H54 (cell line): ENCODE measurements around the gene C10orf90.

Source experiments
- DNase-seq: peaks from one replicate; pipeline ENCODE4 v3.0.0; 2011; ENCODE audit warnings: low spot score, mixed read lengths; ENCODE audit not compliant: insufficient read length
- FAIRE-seq: peaks from 3 replicates; lab custom pipeline; 2011; peaks lifted over from hg19 to GRCh38; lab: Jason Lieb, UNC
- POLR2A ChIP-seq: IDR thresholded peaks from 2 replicates; pipeline ENCODE4 v1.6.1; 2011; ENCODE audit warnings: low read depth, mild to moderate bottlenecking, low read length

Gene C10orf90

GRCh38 chr10:126549344-126549743, 121.1 kb downstream of the C10orf90 start:
- FAIRE-seq (no peak), DNase-seq (no peak)
- TF ChIP-seq POLR2A: no peak

- no peak for TF ChIP-seq POLR2A
- FAIRE-seq (no peak), DNase-seq (no peak)
Measured at GRCh38 chr10:126544565-126544964, 125.9 kb downstream of the C10orf90 start.

GRCh38 chr10:126538439-126539135, 131.9 kb downstream of the C10orf90 start:
- no peak for TF ChIP-seq POLR2A
- no peak for FAIRE-seq
- no peak for DNase-seq

GRCh38 chr10:126536656-126537055, 133.8 kb downstream of the C10orf90 start:
- TF ChIP-seq POLR2A: no peak
- DNase-seq (no peak), FAIRE-seq (no peak)

- no peak for TF ChIP-seq POLR2A
- no peak for FAIRE-seq
- DNase-seq: no peak
Measured at GRCh38 chr10:126536148-126536547, 134.3 kb downstream of the C10orf90 start.

- DNase-seq (no peak), FAIRE-seq (no peak)
Measured at GRCh38 chr10:126533644-126534043, 136.8 kb downstream of the C10orf90 start.

GRCh38 chr10:126528315-126528835, 142.1 kb downstream of the C10orf90 start:
- FAIRE-seq: no peak
- TF ChIP-seq POLR2A: no peak
- DNase-seq: no peak

More at GRCh38 chr10:126533644-126534043, 136.8 kb downstream of the C10orf90 start:
- no peak for TF ChIP-seq POLR2A

GRCh38 chr10:126527645-126528314, 142.7 kb downstream of the C10orf90 start:
- DNase-seq (no peak), FAIRE-seq (no peak)
- TF ChIP-seq POLR2A: no peak

GRCh38 chr10:126525326-126525725, 145.2 kb downstream of the C10orf90 start:
- FAIRE-seq: no peak
- TF ChIP-seq POLR2A: no peak
- no peak for DNase-seq

- no peak for TF ChIP-seq POLR2A
- DNase-seq (no peak), FAIRE-seq (no peak)
Measured at GRCh38 chr10:126524526-126524925, 146.0 kb downstream of the C10orf90 start.

- DNase-seq: no peak
- TF ChIP-seq POLR2A: no peak
- FAIRE-seq: no peak
Measured at GRCh38 chr10:126523071-126523470, 147.4 kb downstream of the C10orf90 start.

GRCh38 chr10:126521399-126521798, 149.1 kb downstream of the C10orf90 start:
- no peak for FAIRE-seq
- no peak for TF ChIP-seq POLR2A
- DNase-seq: peak; percentile 13

- TF ChIP-seq POLR2A: no peak
- FAIRE-seq: no peak
- no peak for DNase-seq
Measured at GRCh38 chr10:126520751-126521317, 149.7 kb downstream of the C10orf90 start.

GRCh38 chr10:126519992-126520391, 150.5 kb downstream of the C10orf90 start:
- no peak for TF ChIP-seq POLR2A
- DNase-seq: no peak
- no peak for FAIRE-seq
